GM12878 (cell line): ENCODE results near the gene SIRPD. TPM values are rescaled to one million over a fixed set of nuclear protein-coding genes. Genes with fewer than 3 reads are reported as not detected.
A peak's percentile ranks its signal among the peaks of the same experiment; 100 is the strongest.

Source experiments
- BCL11A ChIP-seq: IDR thresholded peaks from 2 replicates; pipeline ENCODE4 v1.6.1; 2011; ENCODE audit warnings: low read depth, low read length
- BCL3 ChIP-seq: IDR thresholded peaks from 2 replicates; pipeline ENCODE4 v1.6.1; 2011; ENCODE audit warnings: borderline replicate concordance, low read depth, mild to moderate bottlenecking, moderate library complexity, low read length; ENCODE audit not compliant: insufficient read depth, poor library complexity, severe bottlenecking
- CBX5 ChIP-seq: sonication (generic); IDR thresholded peaks from 2 replicates; pipeline ENCODE4 v1.6.1; 2016; ENCODE audit warnings: low read depth, moderate library complexity, mild to moderate bottlenecking, inconsistent platforms
- CHD1 ChIP-seq: IDR thresholded peaks from 2 replicates; pipeline ENCODE4 v1.6.1; 2012; ENCODE audit warnings: low read depth, low read length, improper control_type of control experiment
- CHD2 ChIP-seq: IDR thresholded peaks from 2 replicates; pipeline ENCODE4 v1.6.1; 2011; ENCODE audit warnings: low read depth, low read length, improper control_type of control experiment, borderline replicate concordance
- DPF2 ChIP-seq: fragments of 450-650 bp; IDR thresholded peaks from 2 replicates; pipeline ENCODE4 v1.6.1; 2017; ENCODE audit warnings: mild to moderate bottlenecking
- HCFC1 ChIP-seq: fragments of 150-350 bp; IDR thresholded peaks from 2 replicates; pipeline ENCODE4 v1.6.1; 2014; ENCODE audit warnings: low read length
- MLLT1 ChIP-seq: fragments of 450-650 bp; IDR thresholded peaks from 2 replicates; pipeline ENCODE4 v1.6.1; 2016; ENCODE audit warnings: mild to moderate bottlenecking
- MTA2 ChIP-seq: fragments of 450-650 bp; IDR thresholded peaks from 2 replicates; pipeline ENCODE4 v1.6.1; 2016; ENCODE audit warnings: low read depth, mild to moderate bottlenecking, moderate library complexity
- MTA3 ChIP-seq: IDR thresholded peaks from 2 replicates; pipeline ENCODE4 v1.6.1; 2012; ENCODE audit warnings: low read length, inconsistent platforms, borderline replicate concordance
- NFYB ChIP-seq: IDR thresholded peaks from 2 replicates; pipeline ENCODE4 v1.6.1; 2011; ENCODE audit warnings: low read depth, mild to moderate bottlenecking, low read length, improper control_type of control experiment, moderate library complexity; ENCODE audit not compliant: insufficient read depth
- NKRF ChIP-seq: fragments of 450-650 bp; conservative IDR thresholded peaks from 2 replicates; pipeline ENCODE4 v1.6.1; 2017; ENCODE audit warnings: mild to moderate bottlenecking, moderate library complexity
- SIX5 ChIP-seq: IDR thresholded peaks from 2 replicates; pipeline ENCODE4 v1.6.1; 2011; ENCODE audit warnings: mild to moderate bottlenecking, low read depth, low read length, moderate library complexity; ENCODE audit not compliant: severe bottlenecking
- SMARCA5 ChIP-seq: fragments of 450-650 bp; IDR thresholded peaks from 2 replicates; pipeline ENCODE4 v1.6.1; 2017; ENCODE audit warnings: mild to moderate bottlenecking
- SPI1 ChIP-seq: IDR thresholded peaks from 2 replicates; pipeline ENCODE4 v1.6.1; 2011; ENCODE audit warnings: low read depth, mild to moderate bottlenecking, low read length, moderate library complexity, borderline replicate concordance; ENCODE audit not compliant: insufficient read depth
- STAT1 ChIP-seq: fragments of 450-650 bp; conservative IDR thresholded peaks from 2 replicates; pipeline ENCODE4 v1.6.1; 2014; ENCODE audit warnings: antibody characterized with exemption, mild to moderate bottlenecking
- WRNIP1 ChIP-seq: IDR thresholded peaks from 2 replicates; pipeline ENCODE4 v1.6.1; 2011; ENCODE audit warnings: low read depth, low read length, improper control_type of control experiment, borderline replicate concordance
- ZNF622 ChIP-seq: fragments of 450-650 bp; IDR thresholded peaks from 2 replicates; pipeline ENCODE4 v1.6.1; 2017; ENCODE audit warnings: mild to moderate bottlenecking, inconsistent platforms
- polyA plus RNA-seq, 11 experiments: library from polyadenylated mRNA; depleted of rRNA in 4 of 11; unstranded in 6 of 11; stranded (reverse) in 5 of 11; fragments of >200 nt; fragmentation: Nextera tagmentation in 4 of 11; fragmentation: Illumina TruSeq in 1 of 11; extraction: Ambion mirVana in 4 of 11; extraction: Trizol in 1 of 11; gene quantifications; 1 replicate in 1 of 11; 2 replicates in 10 of 11; pipeline versions ENCODE4 v1.2.1 to v1.2.3, GENCODE V29; 2011 to 2016; ENCODE audit warnings: inconsistent platforms in 2 of 11, missing spikeins in 2 of 11, low read depth in 1 of 11
- total RNA-seq, 4 experiments: library from RNA; depleted of rRNA in 3 of 4; stranded (reverse); fragments of >200 nt in 3 of 4; fragmentation: Illumina TruSeq in 1 of 4; extraction: Trizol in 1 of 4; gene quantifications; 2 replicates each; pipeline versions ENCODE4 v1.2.1 to v1.2.3, GENCODE V29; 2013 to 2021
- TF ChIP-seq, protein P1 (sequence below): fragments of 450-650 bp; IDR thresholded peaks from 2 replicates; pipeline ENCODE4 v1.6.1; 2017; ENCODE audit warnings: mild to moderate bottlenecking, low read depth, inconsistent platforms; ENCODE audit not compliant: poor library complexity, severe bottlenecking
- TF ChIP-seq, protein P2 (sequence below): fragments of 150-350 bp; IDR thresholded peaks from 2 replicates; pipeline ENCODE4 v1.6.1; 2014; ENCODE audit warnings: mild to moderate bottlenecking, low read depth, low read length

The SIRPD gene
- total and polyA plus RNA-seq, 10 of the 15 experiments (the other 5 are each of a cell fraction or from before 2014, with no cell fraction given), result 0.10 to 1.6 (median 0.88) TPM

GRCh38 chr20:1535420-1536175, 21.9 kb downstream of the SIRPD start (continued):
- no peak for TF ChIP-seq NFYB
- TF ChIP-seq MLLT1, result peak; percentile 35; the same call in 1 of the 2 replicates
- TF ChIP-seq DPF2, result peak; percentile 63; the same call in 1 of the 2 replicates
- TF ChIP-seq, protein P1, sequence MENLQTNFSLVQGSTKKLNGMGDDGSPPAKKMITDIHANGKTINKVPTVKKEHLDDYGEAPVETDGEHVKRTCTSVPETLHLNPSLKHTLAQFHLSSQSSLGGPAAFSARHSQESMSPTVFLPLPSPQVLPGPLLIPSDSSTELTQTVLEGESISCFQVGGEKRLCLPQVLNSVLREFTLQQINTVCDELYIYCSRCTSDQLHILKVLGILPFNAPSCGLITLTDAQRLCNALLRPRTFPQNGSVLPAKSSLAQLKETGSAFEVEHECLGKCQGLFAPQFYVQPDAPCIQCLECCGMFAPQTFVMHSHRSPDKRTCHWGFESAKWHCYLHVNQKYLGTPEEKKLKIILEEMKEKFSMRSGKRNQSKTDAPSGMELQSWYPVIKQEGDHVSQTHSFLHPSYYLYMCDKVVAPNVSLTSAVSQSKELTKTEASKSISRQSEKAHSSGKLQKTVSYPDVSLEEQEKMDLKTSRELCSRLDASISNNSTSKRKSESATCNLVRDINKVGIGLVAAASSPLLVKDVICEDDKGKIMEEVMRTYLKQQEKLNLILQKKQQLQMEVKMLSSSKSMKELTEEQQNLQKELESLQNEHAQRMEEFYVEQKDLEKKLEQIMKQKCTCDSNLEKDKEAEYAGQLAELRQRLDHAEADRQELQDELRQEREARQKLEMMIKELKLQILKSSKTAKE, result peak; percentile 24
- TF ChIP-seq NKRF, result no peak
- TF ChIP-seq, protein P2, sequence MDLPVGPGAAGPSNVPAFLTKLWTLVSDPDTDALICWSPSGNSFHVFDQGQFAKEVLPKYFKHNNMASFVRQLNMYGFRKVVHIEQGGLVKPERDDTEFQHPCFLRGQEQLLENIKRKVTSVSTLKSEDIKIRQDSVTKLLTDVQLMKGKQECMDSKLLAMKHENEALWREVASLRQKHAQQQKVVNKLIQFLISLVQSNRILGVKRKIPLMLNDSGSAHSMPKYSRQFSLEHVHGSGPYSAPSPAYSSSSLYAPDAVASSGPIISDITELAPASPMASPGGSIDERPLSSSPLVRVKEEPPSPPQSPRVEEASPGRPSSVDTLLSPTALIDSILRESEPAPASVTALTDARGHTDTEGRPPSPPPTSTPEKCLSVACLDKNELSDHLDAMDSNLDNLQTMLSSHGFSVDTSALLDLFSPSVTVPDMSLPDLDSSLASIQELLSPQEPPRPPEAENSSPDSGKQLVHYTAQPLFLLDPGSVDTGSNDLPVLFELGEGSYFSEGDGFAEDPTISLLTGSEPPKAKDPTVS, result no peak
- TF ChIP-seq ZNF622, result no peak
- peak; percentile 71 for TF ChIP-seq BCL11A
- TF ChIP-seq SPI1, result peak; percentile 98
- peak; percentile 91; the same call in 1 of the 2 replicates for TF ChIP-seq MTA3
- TF ChIP-seq WRNIP1, result no peak
- TF ChIP-seq HCFC1, result no peak
- TF ChIP-seq CHD2, result peak; percentile 22; the same call in 1 of the 2 replicates
- peak; percentile 84; the same call in 1 of the 2 replicates for TF ChIP-seq CBX5
- TF ChIP-seq SMARCA5, result peak; percentile 86
- no peak for TF ChIP-seq SIX5
- TF ChIP-seq STAT1, result 0 out of 2 replicates have a peak, but pooled peaks have one; percentile 51
- no peak for TF ChIP-seq CHD1
- peak; percentile 61; the same call in 1 of the 2 replicates for TF ChIP-seq MTA2
- peak; percentile 57 for TF ChIP-seq BCL3
